Hepatocyte (in vitro differentiated cells): ENCODE data around the gene PPP1R17. TPM values are rescaled to one million over a fixed set of nuclear protein-coding genes. Genes with fewer than 3 reads are reported as not detected.

Experiments used
- DNase-seq: peaks from one replicate; pipeline ENCODE4 v3.0.0-alpha.2; 2016; ENCODE audit warnings: low spot score
- H2AFZ ChIP-seq: fragments of 200-600 bp; sonication (generic); 2 replicates; pipeline ENCODE4 v1.6.0; 2016; ENCODE audit warnings: antibody characterized with exemption, mild to moderate bottlenecking
- H3K27ac ChIP-seq: fragments of 200-600 bp; sonication (generic); 2 replicates; pipeline ENCODE4 v1.5.1; 2016; ENCODE audit warnings: mild to moderate bottlenecking
- H3K27me3 ChIP-seq: fragments of 200-600 bp; sonication (generic); 2 replicates; pipeline ENCODE4 v1.6.1; 2016
- H3K36me3 ChIP-seq: fragments of 200-600 bp; sonication (generic); replicated peaks from 2 replicates; pipeline ENCODE4 v1.5.1; 2016; ENCODE audit warnings: low read depth; ENCODE audit not compliant: insufficient read depth
- H3K4me1 ChIP-seq: fragments of 200-600 bp; sonication (generic); 2 replicates; pipeline ENCODE4 v1.5.1; 2016; ENCODE audit warnings: mild to moderate bottlenecking, moderate library complexity; ENCODE audit not compliant: insufficient read depth
- H3K4me2 ChIP-seq: fragments of 200-600 bp; sonication (generic); 2 replicates; pipeline ENCODE4 v1.6.0; 2016
- H3K4me3 ChIP-seq: fragments of 200-600 bp; sonication (generic); 2 replicates; pipeline ENCODE4 v1.5.1; 2016; ENCODE audit warnings: mild to moderate bottlenecking
- H3K79me2 ChIP-seq: fragments of 200-600 bp; sonication (generic); 2 replicates; pipeline ENCODE4 v1.6.0; 2017; ENCODE audit warnings: mild to moderate bottlenecking
- H3K9me2 ChIP-seq: fragments of 200-600 bp; sonication (generic); replicated peaks from 2 replicates; pipeline ENCODE4 v1.6.0; 2017; ENCODE audit warnings: mild to moderate bottlenecking; ENCODE audit not compliant: insufficient read depth
- H3K9me3 ChIP-seq: fragments of 200-600 bp; sonication (generic); 2 replicates; pipeline ENCODE4 v1.5.1; 2016; ENCODE audit warnings: low read depth, mild to moderate bottlenecking
- H4K20me1 ChIP-seq: fragments of 200-600 bp; sonication (generic); 2 replicates; pipeline ENCODE4 v1.6.0; 2016; ENCODE audit warnings: mild to moderate bottlenecking; ENCODE audit not compliant: insufficient read depth, poor library complexity, severe bottlenecking
- EZH2 ChIP-seq: fragments of 200-600 bp; sonication (generic); IDR thresholded peaks from 2 replicates; pipeline ENCODE4 v1.6.1; 2016; ENCODE audit warnings: antibody characterized with exemption, mild to moderate bottlenecking, borderline replicate concordance
- EZH2phosphoT487 ChIP-seq: fragments of 200-600 bp; sonication (generic); IDR thresholded peaks from one replicate; pipeline ENCODE4 v1.6.1; 2018; ENCODE audit warnings: antibody characterized with exemption, mild to moderate bottlenecking, low read depth, moderate library complexity; ENCODE audit not compliant: unreplicated experiment, severe bottlenecking
- WGBS: methylation state at CpG from one replicate; pipeline ENCODE4 v1.1.6; 2016; ENCODE audit warnings: low lambda C conversion rate; ENCODE audit errors: missing lambda C conversion rate; 5-methylcytosine and 5-hydroxymethylcytosine counted together
- polyA plus RNA-seq: library from polyadenylated mRNA; unstranded; fragments of >200 nt; fragmentation: Nextera tagmentation; extraction: Ambion mirVana; gene quantifications from 2 replicates; pipeline ENCODE4 v1.2.1, GENCODE V29; 2016
- total RNA-seq: library from RNA; depleted of rRNA; stranded (reverse); fragments of >200 nt; gene quantifications from 2 replicates; pipeline ENCODE4 v1.2.3, GENCODE V29; 2014
- TF ChIP-seq, protein P1 (sequence below): fragments of 200-600 bp; sonication (generic); IDR thresholded peaks from 2 replicates; pipeline ENCODE4 v1.5.1; 2016; ENCODE audit warnings: antibody characterized with exemption, mild to moderate bottlenecking; ENCODE audit not compliant: poor library complexity

Gene PPP1R17
- total and polyA plus RNA-seq, 2 experiments from 2014 or later = not detected

DNA sequence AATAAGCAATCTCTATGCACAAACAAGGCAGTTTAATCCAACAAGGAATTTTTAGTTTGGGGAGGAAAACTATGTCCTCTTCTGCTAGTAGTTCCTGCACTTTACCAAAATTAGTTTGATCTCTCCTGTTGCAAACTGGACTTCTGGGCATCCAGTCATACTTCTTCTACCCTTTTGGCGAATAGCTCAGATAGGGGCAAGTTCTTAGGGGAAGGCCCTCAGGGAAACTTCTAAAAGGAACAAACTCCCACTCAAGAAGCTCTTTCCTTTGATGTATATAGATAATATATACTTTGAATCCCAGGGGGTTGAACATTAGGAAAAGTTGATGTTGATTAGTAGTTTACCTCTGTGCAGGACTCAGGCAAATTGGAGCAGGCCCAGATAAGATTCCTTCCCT lies 21.5 kb upstream of the PPP1R17 start:
- Histone ChIP-seq H3K36me3 (no peaks in the 10 kb centered on the region), H3K9me2 (no peaks in the 10 kb centered on the region), H3K27ac (no peak overlapping the region), H3K27me3 (peaks cover 3% of the 10 kb centered on the region), H3K4me3 (no peak overlapping the region), H3K79me2 (no peaks in the 10 kb centered on the region), H3K4me2 (no peak overlapping the region), H3K9me3 (no peaks in the 10 kb centered on the region), H3K4me1 (no peaks in the 10 kb centered on the region), H4K20me1 (no peaks in the 10 kb centered on the region), H2AFZ (no peak overlapping the region)
- WGBS = 91% methylated on average over 1 of the region's 1 CpG
- no peak for TF ChIP-seq EZH2
- TF ChIP-seq EZH2phosphoT487 = no peak
- TF ChIP-seq, protein P1, sequence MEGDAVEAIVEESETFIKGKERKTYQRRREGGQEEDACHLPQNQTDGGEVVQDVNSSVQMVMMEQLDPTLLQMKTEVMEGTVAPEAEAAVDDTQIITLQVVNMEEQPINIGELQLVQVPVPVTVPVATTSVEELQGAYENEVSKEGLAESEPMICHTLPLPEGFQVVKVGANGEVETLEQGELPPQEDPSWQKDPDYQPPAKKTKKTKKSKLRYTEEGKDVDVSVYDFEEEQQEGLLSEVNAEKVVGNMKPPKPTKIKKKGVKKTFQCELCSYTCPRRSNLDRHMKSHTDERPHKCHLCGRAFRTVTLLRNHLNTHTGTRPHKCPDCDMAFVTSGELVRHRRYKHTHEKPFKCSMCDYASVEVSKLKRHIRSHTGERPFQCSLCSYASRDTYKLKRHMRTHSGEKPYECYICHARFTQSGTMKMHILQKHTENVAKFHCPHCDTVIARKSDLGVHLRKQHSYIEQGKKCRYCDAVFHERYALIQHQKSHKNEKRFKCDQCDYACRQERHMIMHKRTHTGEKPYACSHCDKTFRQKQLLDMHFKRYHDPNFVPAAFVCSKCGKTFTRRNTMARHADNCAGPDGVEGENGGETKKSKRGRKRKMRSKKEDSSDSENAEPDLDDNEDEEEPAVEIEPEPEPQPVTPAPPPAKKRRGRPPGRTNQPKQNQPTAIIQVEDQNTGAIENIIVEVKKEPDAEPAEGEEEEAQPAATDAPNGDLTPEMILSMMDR = no peak
- DNase-seq = no peak

DNA sequence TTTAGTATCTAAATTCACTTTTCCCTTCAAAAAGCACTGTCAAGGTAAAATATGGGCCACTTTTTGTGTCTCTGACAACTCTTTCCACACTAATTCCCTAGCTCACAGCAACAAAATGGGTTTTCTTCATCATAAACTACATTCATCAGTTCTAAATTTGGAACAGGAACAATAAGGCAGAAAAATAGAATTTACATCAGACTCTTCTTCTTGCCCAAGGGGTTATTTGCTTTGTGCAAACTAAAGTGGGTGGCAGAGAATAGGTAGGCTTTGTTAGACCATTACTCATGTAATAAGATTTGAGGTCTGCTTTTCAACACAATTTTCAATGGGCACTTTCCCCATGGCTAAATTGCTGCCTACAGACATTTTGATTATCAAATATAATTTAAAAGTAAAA lies 17.6 kb upstream of the PPP1R17 start:
- H3K79me2 ChIP-seq = no peaks in the 10 kb centered on the region
- no peaks in the 10 kb centered on the region for H3K9me3 ChIP-seq
- H2AFZ ChIP-seq = no peak overlapping the region
- no peak for TF ChIP-seq EZH2phosphoT487
- TF ChIP-seq EZH2 = no peak
- TF ChIP-seq, protein P1 = no peak
- H3K27me3 ChIP-seq = no peaks in the 10 kb centered on the region
- H3K4me2 ChIP-seq = no peak overlapping the region
- H3K27ac ChIP-seq = no peak overlapping the region
- no peaks in the 10 kb centered on the region for H3K36me3 ChIP-seq
- no peak for DNase-seq
- no peaks in the 10 kb centered on the region for H3K4me1 ChIP-seq
- no peaks in the 10 kb centered on the region for H4K20me1 ChIP-seq
- no peaks in the 10 kb centered on the region for H3K9me2 ChIP-seq
- no peak overlapping the region for H3K4me3 ChIP-seq

DNA sequence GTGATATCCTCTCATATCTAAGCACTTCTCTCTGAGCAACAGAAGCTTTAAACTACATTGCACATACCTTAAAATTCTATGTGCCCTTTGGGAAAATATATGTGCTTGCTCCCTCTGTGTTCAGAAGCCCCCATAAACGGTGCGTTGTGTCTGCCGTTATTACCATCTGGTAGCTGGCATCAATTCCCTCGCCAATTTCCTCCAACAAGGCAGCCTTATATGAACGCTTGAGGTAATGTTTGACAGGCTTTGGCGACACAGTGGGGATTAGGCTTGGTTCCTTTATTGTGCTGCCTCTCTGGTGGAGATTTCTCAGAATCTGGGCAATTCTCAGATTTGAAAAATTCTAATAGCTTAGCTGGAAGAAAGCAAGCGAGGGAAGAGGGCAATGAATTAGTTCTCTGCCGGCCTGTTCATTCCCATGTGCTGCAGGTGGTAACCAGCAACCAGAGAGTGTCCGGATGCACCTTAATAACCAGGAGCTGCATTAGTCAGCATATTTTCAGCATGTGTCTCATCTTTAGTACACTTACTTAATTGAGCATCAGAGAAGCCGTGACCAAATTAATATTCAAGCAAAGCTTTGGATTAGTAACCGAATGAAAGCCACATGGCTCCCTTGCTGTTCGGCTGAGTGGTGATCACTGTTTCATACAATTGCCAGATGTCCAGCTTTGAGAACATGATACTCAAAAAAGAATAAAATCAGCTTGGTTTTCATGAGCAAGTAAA lies 7.3 kb upstream of the PPP1R17 start:
- H3K79me2 ChIP-seq = no peaks in the 10 kb centered on the region
- no peak overlapping the region for H2AFZ ChIP-seq
- no peaks in the 10 kb centered on the region for H3K36me3 ChIP-seq
- no peak overlapping the region for H3K27ac ChIP-seq
- no peaks in the 10 kb centered on the region for H3K9me2 ChIP-seq
- H4K20me1 ChIP-seq = no peaks in the 10 kb centered on the region
- H3K27me3 ChIP-seq = no peaks in the 10 kb centered on the region
- H3K4me2 ChIP-seq = no peak overlapping the region
- no peak for TF ChIP-seq EZH2
- TF ChIP-seq, protein P1 = no peak
- no peak for TF ChIP-seq EZH2phosphoT487
- no peak for DNase-seq
- no peak overlapping the region for H3K4me3 ChIP-seq
- H3K9me3 ChIP-seq = no peaks in the 10 kb centered on the region
- no peaks in the 10 kb centered on the region for H3K4me1 ChIP-seq
- 92% methylated on average over 12 of the region's 12 CpGs for WGBS
